NCI-H345 treated with DMSO at 0.1 percent for 48 hours (cell line): ENCODE data around the gene CEP68.
"Not testable (repeated sequence)": the region's sequence is repeated elsewhere in the genome, so short reads cannot be mapped to it uniquely, and the experiment has no call there.

Experiments
- DNase-seq: peaks from one replicate; lab custom pipeline; 2025; ENCODE audit not compliant: unreplicated experiment; lab: John Stamatoyannopoulos, UW

Gene CEP68

GRCh38 chr2:65031341-65032018 is 24.7 kb upstream of the CEP68 start:
- DNase-seq = peak; percentile 57

- peak; percentile 31 for DNase-seq
These were observed 23.9 kb upstream of the CEP68 start for GRCh38 chr2:65032019-65032975.

- DNase-seq = no peak
These were observed 23.0 kb upstream of the CEP68 start for GRCh38 chr2:65033178-65033577.

DNA sequence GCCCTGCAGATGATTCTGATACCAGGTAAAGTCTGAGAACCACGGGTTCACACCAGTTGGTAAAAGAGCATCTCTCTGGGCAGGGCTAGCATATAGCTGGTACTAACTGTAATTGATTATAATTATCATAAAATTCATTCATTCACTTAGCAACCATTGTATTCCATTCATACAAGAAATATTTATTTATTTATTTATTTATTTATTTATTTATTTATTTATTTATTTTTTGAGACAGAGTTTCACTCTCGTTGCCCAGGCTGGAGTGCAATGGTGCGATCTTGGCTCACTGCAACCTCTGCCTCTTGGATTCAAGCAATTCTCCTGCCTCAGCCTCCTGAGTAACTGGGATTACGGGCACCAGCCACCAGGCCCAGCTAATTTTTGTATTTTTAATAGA is 22.5 kb upstream of the CEP68 start:
- not testable (repeated sequence) for DNase-seq

DNA sequence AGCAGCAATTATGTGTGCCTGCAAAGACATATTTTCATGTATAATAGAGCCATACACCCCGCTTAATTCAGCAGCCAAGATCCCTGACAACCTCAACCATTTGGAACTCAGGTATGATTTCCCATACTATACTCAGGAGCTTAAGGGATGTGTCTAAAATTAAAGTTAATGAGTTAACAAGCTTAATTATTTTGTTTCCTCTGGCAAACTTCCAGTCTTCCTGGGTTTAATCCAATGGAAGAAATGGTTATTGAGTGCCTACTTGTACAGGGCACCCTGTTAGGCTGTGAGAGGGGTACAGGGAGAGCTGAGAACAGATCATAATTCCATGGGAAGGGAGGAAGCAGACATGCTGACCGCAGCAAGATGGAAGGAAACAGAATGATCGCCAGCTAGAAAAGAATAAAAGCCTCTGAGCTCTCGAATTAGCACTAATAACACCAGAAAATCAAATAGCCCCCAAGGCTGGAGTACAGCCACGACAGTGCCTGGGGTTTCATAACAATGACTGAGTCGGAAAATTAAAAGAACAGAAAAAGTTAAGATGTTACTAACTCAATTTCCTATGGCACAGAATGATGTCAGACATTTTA is 20.8 kb upstream of the CEP68 start:
- no peak for DNase-seq

DNA sequence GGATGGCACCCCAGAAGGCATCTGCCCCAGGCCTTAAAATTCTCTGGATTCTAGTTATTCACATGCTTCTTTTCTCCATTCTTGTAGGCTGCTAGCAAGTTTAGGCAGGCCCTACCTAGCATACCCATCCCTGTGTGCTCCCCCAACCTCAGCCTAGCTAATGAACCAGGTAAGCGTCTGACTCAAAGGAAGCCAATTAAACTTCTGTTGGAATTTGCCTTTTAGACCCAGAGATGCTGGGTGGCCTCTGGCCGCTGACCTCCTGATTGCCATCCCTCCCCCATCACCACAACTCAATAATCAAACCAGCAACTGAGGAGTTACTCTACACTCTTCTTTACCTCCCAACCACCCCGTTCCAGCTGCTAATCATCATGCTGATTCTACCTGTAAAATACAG is 19.0 kb upstream of the CEP68 start:
- DNase-seq = no peak

DNA sequence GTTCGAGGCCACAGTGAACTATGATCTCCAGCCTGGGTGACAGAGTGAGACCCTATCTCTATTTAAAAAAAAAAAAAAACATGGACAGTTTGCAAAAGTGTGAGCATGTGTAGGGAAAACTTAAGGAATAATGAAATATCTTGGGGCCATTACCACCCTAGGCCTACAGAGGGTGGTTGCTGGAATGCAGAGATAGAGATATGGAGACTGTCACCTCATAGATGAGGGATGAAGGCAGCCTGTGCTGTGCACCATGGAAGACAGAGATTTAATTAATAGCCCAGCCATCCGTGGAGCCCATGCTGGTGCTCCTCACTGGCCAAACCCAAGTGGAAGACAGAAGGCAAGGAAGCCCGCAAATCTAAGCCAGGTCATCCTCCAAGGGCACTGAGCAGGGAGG is 16.6 kb upstream of the CEP68 start:
- DNase-seq = no peak

DNA sequence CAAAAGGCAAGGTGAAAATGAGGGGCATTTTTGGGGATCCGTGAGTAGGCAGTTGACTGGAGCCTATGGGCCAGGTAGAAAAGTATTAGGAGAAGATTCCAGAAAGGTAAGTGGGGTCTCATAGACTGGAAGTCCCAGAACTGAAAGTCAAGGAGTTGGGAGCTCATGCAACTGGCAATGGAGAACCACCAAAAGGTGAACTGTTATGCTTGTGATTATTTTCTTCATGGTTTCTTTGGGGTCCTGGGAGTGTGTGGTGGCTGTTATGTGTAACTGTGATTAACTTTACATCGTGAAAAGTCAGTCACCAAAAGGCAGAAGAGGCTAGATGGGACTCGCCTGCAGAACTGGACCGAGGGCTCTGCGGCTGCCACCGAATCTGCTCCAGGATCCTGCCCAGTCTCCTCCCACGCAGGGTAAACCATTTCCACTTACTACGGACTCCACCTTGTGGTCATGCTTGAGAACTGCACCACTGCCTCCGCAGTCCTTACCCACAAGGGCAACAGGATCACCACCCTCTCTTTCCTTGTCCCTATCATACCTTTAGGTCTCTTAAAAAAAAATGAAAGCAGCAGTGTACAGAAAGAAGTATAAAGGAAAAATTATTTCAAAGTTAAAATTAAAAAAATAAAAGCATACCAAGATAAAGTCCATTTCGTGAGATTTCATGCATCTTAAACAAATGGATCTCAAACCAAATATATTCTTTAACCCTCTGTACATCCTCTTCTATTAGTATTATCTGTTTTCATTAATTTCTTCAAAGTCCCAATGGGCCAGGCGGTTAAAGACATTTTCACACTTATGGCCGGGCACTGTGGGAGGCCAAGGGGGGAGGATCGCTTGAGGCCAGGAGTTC is 15.6 kb upstream of the CEP68 start:
- DNase-seq = peak; percentile 64

DNA sequence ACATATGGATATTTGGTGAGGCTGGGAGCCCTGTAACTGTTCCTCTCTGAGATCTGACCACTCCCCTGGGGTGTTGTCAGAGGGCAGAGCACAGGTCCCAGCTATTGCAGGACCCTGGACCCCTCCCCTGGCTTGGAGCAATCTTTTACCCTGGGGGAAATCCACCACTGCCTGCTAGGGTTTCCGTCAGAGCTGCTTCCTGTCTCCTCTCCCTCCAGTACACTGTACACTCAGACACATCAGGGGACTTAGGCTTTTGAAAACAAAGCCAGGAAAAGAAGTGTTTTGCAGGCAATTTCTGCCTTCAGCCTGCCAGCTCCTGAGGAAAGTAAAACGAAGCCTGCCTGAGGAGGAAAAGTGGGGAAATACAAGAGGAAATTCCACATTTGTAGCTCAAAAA is 13.2 kb upstream of the CEP68 start:
- DNase-seq = no peak

DNA sequence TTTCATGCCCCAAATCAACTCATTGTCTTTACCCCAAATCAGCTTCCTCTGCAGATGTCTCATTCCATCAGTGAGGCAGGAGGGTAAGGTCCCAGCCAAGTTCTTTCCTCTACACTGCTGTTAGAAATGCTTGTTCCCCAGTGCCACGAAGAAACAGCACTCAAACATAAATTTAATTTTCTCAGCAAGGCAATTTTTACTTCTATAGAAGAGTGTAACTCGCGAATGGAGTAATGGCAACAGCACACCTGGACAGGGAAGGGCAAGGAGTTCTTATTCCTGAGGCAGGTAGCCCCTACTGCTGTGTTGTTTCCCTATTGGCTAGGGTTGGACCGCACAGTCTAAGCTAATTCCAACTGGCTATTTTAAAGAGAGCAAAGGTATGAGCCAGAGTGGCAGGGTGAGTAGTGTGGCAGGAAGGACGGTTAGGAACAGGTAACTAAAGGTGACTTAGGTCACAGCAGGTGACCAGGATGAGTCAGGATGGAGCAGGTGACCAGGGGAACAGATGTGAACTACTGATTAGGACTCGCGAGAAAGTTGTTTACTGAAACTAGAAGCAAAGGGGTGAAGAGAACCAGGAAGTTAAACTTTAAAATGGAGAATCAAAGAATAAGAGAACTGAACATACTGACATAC is 12.0 kb upstream of the CEP68 start:
- DNase-seq = no peak

DNA sequence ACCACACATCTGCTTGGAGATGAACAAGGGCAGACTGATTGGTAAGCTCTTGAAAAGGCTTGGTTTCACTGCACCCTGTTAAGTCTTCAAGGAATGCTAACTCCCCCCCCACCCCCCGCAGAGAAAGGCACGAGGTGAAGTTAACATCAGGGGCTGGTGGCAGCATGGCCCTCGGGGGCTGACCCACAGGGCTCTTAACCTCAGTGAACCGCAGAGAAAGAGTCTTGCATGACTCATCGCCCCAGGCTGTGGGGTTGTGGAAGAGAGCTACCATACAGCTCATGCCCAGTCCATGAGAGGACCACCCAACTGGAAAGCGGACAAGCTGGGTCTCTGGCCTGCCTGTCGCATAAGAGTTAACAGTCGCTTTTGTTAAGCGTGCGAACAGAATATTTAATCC is 10.6 kb upstream of the CEP68 start:
- DNase-seq = no peak

- no peak for DNase-seq
These were observed 9.4 kb upstream of the CEP68 start for GRCh38 chr2:65046633-65047407.

DNA sequence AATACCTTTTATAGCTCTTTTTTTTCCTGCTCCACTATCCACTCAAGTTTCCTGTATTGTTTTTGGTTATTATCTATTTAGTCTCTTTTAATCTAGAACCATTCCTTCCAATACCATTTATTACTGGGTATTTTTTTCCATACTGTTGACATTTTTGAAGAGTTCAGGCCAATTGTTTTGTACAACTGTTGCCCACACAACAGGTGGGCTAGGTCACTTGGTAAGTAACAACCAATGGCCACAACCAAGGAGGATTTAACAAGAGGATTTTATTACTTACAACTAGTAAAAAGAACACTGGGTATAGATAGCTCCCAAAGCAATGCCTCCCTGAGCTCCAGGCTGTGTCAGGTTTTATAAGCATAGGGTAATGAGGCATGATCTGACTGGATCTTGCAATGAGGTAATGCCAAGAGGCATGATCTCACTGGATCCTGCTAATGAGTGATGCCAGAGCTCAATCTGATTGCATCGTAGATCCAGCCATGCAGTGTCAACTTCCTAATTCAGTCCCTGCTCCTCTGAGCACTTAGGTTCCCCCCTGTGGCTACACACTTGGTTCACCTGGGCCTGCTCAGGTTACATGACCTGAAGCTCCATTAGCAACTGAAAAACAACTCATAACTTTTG is 7.1 kb upstream of the CEP68 start:
- no peak for DNase-seq

DNA sequence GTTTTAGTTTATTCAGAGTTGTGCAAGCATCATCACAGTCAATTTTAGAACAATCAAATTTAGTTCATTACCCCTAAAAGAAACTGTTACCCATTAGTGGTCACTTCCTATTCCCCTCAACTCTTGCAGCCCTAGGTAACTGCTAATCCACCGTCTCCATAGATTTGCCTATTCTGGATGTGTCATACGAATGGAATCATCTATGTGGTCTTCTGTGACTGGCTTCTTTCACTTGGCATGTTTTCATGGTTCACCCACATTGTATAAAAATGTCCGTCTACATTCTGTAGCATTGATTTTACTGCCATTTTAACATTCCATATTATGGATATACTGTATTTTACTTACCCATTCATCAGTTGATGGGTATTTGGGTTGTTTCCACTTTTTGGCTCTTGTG is 5.3 kb upstream of the CEP68 start:
- no peak for DNase-seq

DNA sequence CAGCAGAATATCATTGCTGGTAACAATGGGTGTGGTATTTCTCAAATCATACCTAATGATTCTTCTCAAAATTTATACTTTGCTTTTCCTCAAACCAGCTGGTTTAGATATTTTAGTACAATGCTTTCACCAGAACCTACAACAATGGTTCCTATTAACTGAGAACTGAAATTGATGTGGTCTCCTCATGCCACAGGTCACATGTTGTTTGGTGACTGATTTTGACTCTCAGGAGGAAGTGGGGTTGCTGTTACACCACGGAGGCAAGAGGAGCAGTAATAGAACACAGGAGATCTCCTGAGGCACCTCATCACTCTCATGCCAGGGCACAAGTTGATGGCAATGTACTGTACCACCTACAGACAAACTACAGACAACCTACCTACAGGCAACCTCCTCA is 3.0 kb upstream of the CEP68 start:
- no peak for DNase-seq

DNA sequence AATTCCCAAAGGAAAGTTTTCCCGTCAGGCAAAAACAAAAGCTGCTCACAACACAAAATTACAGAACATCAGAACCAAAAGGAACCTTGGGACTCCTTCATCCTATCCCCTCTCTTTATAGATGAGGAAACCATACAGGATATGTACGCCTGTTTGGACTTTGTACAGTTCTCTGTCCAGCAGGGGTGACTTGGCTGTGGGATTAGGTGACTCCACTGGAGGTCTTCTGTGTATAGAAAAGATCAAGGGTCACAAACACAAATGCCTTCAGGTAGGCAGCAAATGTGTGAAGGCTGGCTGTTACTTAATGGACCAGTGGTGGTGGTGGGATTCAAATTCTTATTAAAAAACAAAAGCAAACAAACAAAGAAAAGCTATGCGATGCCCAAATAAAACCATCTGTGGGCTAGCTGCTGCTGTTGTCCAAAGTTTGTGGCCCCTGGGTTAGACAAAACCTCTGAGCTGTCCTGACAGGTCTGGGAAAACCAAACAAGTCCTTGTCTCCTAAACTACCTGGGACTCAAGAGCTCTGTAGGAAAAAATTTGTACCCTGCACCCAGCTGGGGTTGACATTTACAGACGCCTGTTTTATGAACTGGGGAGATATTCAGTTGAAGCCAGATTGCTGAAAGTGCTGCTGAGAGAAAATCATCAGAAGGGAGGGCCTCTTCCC is 1.3 kb upstream of the CEP68 start:
- DNase-seq = no peak

DNA sequence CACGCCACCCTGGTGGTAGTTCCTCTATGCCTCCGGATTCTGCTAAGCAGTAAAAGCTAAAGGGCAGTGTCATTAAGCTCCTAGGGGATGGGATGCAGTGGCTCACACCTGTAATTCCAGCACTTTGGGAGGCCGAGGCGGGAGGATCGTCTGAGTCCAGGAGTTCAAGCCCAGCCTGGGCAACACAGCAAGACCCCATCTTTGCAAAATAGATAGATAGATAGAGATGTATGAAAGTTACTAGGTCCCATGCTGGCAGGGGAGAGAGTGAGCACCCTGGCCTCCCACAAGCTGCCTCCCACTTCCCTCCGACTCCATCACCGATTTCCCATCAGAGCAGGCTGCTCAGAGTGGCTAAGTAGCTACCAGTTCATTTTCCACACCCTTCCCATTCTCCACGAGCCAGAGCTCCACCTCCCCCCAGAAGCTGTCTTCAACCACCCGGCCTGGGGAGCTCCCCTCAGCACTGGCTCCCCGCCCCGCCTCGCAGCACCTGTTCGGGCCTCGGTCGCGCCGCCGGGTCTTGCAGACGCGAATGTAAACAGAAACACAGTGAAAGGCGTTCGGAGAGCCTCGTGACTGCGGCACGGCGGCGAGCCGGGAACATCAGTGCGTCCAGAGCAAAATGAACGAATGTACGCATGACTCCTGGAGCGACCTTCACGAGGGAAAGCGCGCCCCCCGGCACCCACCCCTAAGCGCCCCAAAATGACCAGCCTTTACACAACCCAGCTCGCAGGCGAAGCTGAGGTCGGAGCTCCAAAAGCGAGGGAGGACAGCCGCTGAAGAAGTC is 598 bp upstream of the CEP68 start:
- peak; percentile 74 for DNase-seq

GRCh38 chr2:65057054-65057375 is 799 bp downstream of the CEP68 start:
- no peak for DNase-seq
